ENCODE data around the gene MED1. TPM values are rescaled to one million over a fixed set of nuclear protein-coding genes. Genes with fewer than 3 reads are reported as not detected.

MED1 gene
- total and polyA plus RNA-seq, 2 of the 4 experiments (the other 2 are of a cell fraction), result 16.9 to 24.2 TPM

DNA sequence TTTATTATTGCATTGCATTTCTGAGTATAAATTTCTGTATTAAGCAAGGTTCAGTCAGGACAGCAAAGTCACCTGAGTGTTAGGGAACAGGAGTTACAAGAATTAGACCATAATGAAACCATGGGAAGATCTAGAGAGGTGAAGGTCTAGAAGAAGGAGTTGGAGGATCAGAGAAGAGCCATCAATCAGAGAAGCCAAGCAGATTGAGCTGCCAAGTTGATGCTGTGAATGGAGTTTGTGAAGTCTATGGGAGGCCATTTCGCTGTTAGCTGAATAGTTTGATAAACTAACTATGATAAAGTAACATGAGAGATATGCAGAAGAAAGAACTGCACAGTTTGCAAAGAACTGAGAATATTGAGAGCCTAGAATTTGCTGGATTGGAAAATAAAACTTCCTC lies 90.0 kb downstream of the MED1 start:
- no TSS peak for BruUV-seq (replicated peaks)
- H3K4ac ChIP-seq (ENCODE audit: low read depth, low read length), result no peak overlapping the region
- 100% methylated on average over 1 of the region's 1 CpG; no CpG with 5 or more reads in 1 of the 2 experiments for WGBS, 2 experiments (ENCODE audit: extremely low coverage in 2 of 2, insufficient read length in 1 of 2)

More for the DNA sequence above, 90.0 kb downstream of the MED1 start:
- Histone ChIP-seq H2BK20ac (ENCODE audit: low read depth, low read length) (no peak overlapping the region), H3K4me3 (ENCODE audit: insufficient read depth, low read depth, low read length) (no peak overlapping the region), H3K79me1 (ENCODE audit: low read depth in 1 of 2, low read length in 2 of 2) (peaks cover 22 to 26% of the 10 kb centered on the region in 2 experiments), H2AK5ac (ENCODE audit: low read depth, low read length) (no peak overlapping the region), H4K20me1 (ENCODE audit: insufficient read depth, low read length) (peaks cover 14% of the 10 kb centered on the region; the same call in 1 of the 2 replicates), H4K5ac (ENCODE audit: low read depth, low read length) (no peak overlapping the region), H3K27ac (ENCODE audit: insufficient read depth, low read length) (no peak overlapping the region), H3K56ac (ENCODE audit: extremely low read depth, insufficient read depth, low read length) (no peak overlapping the region), H3K4me1 (ENCODE audit: control insufficient read depth, insufficient read depth, low read length) (peaks cover 7% of the 10 kb centered on the region), H3K9me3 (ENCODE audit: control insufficient read depth, insufficient read depth, low read length) (no peaks in the 10 kb centered on the region), H3K9me1 (ENCODE audit: insufficient read depth, low read length) (peaks cover 4% of the 10 kb centered on the region; the same call in 1 of the 2 replicates), H4K91ac (ENCODE audit: insufficient read depth, low read depth, low read length) (no peak overlapping the region), H3K4me2 (ENCODE audit: low read depth, low read length) (no peak overlapping the region), H4K8ac (ENCODE audit: low read depth in 2 of 2, low read length in 2 of 2) (no peak overlapping the region), H3K23ac (ENCODE audit: low read depth, low read length) (no peak overlapping the region), H2AFZ (replicated peaks; ENCODE audit: low read length, poor library complexity) (no peak overlapping the region), H2AK9ac (replicated peaks; ENCODE audit: low read depth, low read length, poor library complexity) (no peak overlapping the region), H3K36me3 (ENCODE audit: control insufficient read depth, insufficient read depth, low read length) (no peaks in the 10 kb centered on the region), H2BK15ac (ENCODE audit: low read depth, low read length) (no peak overlapping the region), H3K14ac (replicated peaks; ENCODE audit: low read depth, low read length) (no peak overlapping the region), H2BK5ac (ENCODE audit: low read depth, low read length, poor library complexity, severe bottlenecking) (no peak overlapping the region), H2BK120ac (ENCODE audit: low read depth, low read length) (no peak overlapping the region), H3K9ac (ENCODE audit: low read depth, low read length) (no peak overlapping the region), H3K27me3 (ENCODE audit: control insufficient read depth, insufficient read depth, low read length) (no peaks in the 10 kb centered on the region), H3K18ac (ENCODE audit: low read depth, low read length) (no peak overlapping the region)
- POLR2A ChIA-PET (ENCODE audit: unreplicated experiment), result no interaction called here
- intact Hi-C loops (cut with micrococcal nuclease) (no loop called here), in situ Hi-C loops (cut with MboI; ENCODE audit: low sequenced_read_pairs) (no loop called here), dilution Hi-C loops (cut with HindIII; ENCODE audit: low sequenced_read_pairs, unreplicated experiment) (no loop called here)
- DNase-seq (no peak), ATAC-seq (ENCODE audit: low read depth) (no peak)
- TF ChIP-seq, protein P1, sequence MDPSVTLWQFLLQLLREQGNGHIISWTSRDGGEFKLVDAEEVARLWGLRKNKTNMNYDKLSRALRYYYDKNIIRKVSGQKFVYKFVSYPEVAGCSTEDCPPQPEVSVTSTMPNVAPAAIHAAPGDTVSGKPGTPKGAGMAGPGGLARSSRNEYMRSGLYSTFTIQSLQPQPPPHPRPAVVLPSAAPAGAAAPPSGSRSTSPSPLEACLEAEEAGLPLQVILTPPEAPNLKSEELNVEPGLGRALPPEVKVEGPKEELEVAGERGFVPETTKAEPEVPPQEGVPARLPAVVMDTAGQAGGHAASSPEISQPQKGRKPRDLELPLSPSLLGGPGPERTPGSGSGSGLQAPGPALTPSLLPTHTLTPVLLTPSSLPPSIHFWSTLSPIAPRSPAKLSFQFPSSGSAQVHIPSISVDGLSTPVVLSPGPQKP (IDR thresholded peaks at IDR 0.05; ENCODE audit: borderline replicate concordance, low read depth, low read length), result no peak
- TF ChIP-seq RAD21 (IDR thresholded peaks at IDR 0.05; ENCODE audit: low read length) (no peak), MXI1 (IDR thresholded peaks at IDR 0.05; ENCODE audit: borderline replicate concordance, low read depth, low read length) (no peak), BHLHE40 (IDR thresholded peaks at IDR 0.05; ENCODE audit: low read depth, low read length) (no peak), CHD1 (IDR thresholded peaks at IDR 0.05; ENCODE audit: low read depth, low read length) (no peak), RFX5 (IDR thresholded peaks at IDR 0.05; ENCODE audit: low read depth, low read length) (no peak), MAZ (IDR thresholded peaks at IDR 0.05; ENCODE audit: borderline replicate concordance, low read depth, low read length) (no peak), MAFK (IDR thresholded peaks at IDR 0.05; ENCODE audit: low read depth, low read length) (no peak), POLR2A (IDR thresholded peaks at IDR 0.05; ENCODE audit: low read depth, low read length) (no peak), USF2 (IDR thresholded peaks at IDR 0.05; ENCODE audit: low read depth, low read length) (no peak), NFE2L2 (IDR thresholded peaks at IDR 0.05; ENCODE audit: low read depth, low read length) (no peak), RCOR1 (IDR thresholded peaks at IDR 0.05; ENCODE audit: insufficient replicate concordance, low read length) (no peak), FOS (IDR thresholded peaks at IDR 0.05; ENCODE audit: low read depth, low read length) (no peak), CEBPB (IDR thresholded peaks at IDR 0.05; ENCODE audit: low read depth, low read length) (no peak), SMC3 (IDR thresholded peaks at IDR 0.05; ENCODE audit: low read depth, low read length) (no peak)
- TF ChIP-seq, protein P2, sequence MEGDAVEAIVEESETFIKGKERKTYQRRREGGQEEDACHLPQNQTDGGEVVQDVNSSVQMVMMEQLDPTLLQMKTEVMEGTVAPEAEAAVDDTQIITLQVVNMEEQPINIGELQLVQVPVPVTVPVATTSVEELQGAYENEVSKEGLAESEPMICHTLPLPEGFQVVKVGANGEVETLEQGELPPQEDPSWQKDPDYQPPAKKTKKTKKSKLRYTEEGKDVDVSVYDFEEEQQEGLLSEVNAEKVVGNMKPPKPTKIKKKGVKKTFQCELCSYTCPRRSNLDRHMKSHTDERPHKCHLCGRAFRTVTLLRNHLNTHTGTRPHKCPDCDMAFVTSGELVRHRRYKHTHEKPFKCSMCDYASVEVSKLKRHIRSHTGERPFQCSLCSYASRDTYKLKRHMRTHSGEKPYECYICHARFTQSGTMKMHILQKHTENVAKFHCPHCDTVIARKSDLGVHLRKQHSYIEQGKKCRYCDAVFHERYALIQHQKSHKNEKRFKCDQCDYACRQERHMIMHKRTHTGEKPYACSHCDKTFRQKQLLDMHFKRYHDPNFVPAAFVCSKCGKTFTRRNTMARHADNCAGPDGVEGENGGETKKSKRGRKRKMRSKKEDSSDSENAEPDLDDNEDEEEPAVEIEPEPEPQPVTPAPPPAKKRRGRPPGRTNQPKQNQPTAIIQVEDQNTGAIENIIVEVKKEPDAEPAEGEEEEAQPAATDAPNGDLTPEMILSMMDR (conservative IDR thresholded peaks at IDR 0.05; ENCODE audit: low read depth, low read length), result no peak
- CTCF ChIA-PET, result no interaction called here
